ENCODE measurements around the gene VWA7.

VWA7 gene

DNA sequence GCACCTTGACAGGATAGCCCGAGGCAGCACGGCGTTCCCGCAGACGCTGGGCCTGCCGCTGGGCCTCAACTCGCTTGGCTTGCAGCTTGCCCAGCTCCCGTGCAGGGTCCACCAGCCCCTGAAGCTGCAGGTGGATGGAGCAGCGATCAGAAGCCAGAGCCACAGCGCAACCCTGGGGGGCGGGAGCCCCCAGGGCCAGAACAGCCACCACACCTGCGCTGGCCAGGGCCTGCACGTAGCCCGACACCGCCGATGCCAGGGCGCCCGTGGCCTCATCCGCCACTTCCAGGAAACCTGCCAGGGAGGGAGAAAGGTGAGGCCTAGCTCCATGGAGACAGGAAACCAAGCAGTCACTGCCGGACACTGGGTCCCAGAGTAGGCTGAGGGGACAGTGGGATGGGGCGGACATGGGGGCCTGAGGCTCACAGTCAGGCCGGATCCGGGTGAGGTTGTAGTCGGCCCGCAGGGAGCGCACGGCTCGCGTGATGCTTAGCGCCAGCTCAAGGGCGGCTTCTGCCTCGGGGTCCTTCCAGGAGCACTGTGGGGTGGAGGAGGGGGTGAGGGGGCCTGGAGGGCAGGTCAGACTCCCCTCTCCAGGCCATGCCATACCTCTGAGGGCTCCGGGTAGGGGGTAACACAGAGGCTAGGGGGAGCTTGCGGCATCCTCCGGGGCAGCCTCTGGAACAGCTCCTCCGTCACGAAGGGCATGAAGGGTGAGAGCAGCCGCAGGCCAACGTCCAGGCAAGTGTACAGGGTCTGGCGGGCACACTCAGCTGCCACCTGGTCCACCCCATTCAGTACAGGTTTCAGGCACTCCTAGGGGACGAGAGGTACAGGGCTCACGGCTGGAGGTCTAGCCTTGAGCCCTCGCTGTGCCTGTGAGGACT is 2.1 kb upstream of the VWA7 start:
- no peak for DNase-seq (ENCODE audit: low read depth)
- TF ChIP-seq, protein P1, sequence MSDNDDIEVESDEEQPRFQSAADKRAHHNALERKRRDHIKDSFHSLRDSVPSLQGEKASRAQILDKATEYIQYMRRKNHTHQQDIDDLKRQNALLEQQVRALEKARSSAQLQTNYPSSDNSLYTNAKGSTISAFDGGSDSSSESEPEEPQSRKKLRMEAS (IDR thresholded peaks at IDR 0.05; ENCODE audit: low read depth, low read length), result no peak
- no peak for TF ChIP-seq POLR2A (IDR thresholded peaks at IDR 0.05; ENCODE audit: extremely low read depth, insufficient read length)
- TF ChIP-seq MYC (IDR thresholded peaks at IDR 0.05; ENCODE audit: low read depth, low read length), result no peak
- TF ChIP-seq, protein P2, sequence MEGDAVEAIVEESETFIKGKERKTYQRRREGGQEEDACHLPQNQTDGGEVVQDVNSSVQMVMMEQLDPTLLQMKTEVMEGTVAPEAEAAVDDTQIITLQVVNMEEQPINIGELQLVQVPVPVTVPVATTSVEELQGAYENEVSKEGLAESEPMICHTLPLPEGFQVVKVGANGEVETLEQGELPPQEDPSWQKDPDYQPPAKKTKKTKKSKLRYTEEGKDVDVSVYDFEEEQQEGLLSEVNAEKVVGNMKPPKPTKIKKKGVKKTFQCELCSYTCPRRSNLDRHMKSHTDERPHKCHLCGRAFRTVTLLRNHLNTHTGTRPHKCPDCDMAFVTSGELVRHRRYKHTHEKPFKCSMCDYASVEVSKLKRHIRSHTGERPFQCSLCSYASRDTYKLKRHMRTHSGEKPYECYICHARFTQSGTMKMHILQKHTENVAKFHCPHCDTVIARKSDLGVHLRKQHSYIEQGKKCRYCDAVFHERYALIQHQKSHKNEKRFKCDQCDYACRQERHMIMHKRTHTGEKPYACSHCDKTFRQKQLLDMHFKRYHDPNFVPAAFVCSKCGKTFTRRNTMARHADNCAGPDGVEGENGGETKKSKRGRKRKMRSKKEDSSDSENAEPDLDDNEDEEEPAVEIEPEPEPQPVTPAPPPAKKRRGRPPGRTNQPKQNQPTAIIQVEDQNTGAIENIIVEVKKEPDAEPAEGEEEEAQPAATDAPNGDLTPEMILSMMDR (IDR thresholded peaks at IDR 0.05; ENCODE audit: low read depth, low read length), result no peak
- no peak overlapping the region for H3K4me3 ChIP-seq (ENCODE audit: low read depth, low read length)

DNA sequence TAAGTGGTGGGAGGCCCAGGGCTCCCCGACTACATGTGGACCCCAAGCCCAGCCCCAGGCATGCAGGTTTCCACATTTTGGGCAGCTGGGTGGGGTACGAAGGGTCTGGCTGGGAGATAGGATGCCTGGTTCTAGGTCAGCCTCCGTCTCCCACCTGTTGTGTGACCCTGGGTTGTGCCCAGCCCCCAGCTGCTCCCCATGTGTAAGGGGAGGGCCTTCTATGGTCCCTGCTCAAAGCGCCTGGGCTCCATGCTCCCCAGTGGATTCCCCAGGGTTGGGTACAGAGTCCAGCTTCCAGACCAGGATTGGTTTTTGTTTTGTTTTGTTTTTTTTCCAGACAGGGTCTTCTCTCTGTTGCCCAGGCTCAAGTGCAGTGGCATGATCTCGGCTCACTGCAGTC is 1.1 kb upstream of the VWA7 start:
- no peak for DNase-seq (ENCODE audit: low read depth)
- H3K4me3 ChIP-seq (ENCODE audit: low read depth, low read length), result no peak overlapping the region
- TF ChIP-seq, protein P1 (IDR thresholded peaks at IDR 0.05; ENCODE audit: low read depth, low read length), result no peak
- TF ChIP-seq, protein P2 (IDR thresholded peaks at IDR 0.05; ENCODE audit: low read depth, low read length), result no peak

DNA sequence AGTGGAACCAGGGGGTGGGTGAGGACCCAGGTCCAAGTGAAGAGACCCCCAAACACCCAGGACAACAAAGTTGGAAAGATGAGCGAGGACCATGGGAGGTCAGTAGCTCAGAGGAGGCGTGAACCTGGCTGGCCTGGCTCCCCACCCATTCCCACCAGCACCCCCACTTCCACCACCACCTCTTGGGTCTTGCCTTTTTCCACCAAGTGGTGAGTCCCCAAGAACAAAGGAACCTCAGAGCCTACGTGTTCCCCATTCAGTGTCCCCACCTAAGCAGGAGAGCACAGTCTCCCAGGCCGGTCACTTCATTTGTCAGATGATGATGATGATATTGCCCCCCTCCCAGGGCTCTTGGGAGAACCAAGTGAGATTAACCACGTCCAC is 531 bp upstream of the VWA7 start:
- TF ChIP-seq, protein P1 (IDR thresholded peaks at IDR 0.05; ENCODE audit: low read depth, low read length), result no peak
- TF ChIP-seq, protein P2 (IDR thresholded peaks at IDR 0.05; ENCODE audit: low read depth, low read length), result no peak
- TF ChIP-seq POLR2A (IDR thresholded peaks at IDR 0.05; ENCODE audit: extremely low read depth, insufficient read length), result no peak
- TF ChIP-seq MYC (IDR thresholded peaks at IDR 0.05; ENCODE audit: low read depth, low read length), result no peak
- no peak for DNase-seq (ENCODE audit: low read depth)
- H3K4me3 ChIP-seq (ENCODE audit: low read depth, low read length), result no peak overlapping the region

DNA sequence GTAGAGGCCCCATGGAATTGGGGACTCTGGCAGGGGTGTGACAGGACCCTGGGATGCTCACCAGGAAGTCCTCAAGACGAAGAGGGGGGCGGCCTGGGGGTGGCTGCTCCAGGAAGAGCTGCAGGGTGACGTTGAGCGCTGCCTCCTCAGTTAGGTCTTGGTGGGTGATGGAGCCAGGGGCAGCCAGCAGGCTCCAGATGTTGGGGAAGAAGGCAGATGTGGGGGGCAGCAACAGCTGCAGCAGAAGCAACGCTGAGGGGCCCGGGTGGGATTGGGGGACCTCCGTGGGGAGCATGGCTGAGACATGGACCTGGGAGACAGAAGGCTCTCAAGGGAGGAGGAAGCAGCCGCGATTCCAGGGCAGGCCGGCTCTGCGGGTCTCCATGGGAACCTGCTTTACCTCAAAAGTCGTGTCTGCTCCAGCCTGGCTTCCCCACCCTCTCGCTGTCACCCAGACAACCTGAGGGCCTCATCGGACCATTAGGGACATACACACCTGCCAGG is 591 bp downstream of the VWA7 start:
- DNase-seq (ENCODE audit: low read depth), result no peak
- no peak overlapping the region for H3K4me3 ChIP-seq (ENCODE audit: low read depth, low read length)
- TF ChIP-seq, protein P2 (IDR thresholded peaks at IDR 0.05; ENCODE audit: low read depth, low read length), result no peak
- TF ChIP-seq, protein P1 (IDR thresholded peaks at IDR 0.05; ENCODE audit: low read depth, low read length), result no peak
- TF ChIP-seq MYC (IDR thresholded peaks at IDR 0.05; ENCODE audit: low read depth, low read length) (no peak), POLR2A (IDR thresholded peaks at IDR 0.05; ENCODE audit: extremely low read depth, insufficient read length) (no peak)

DNA sequence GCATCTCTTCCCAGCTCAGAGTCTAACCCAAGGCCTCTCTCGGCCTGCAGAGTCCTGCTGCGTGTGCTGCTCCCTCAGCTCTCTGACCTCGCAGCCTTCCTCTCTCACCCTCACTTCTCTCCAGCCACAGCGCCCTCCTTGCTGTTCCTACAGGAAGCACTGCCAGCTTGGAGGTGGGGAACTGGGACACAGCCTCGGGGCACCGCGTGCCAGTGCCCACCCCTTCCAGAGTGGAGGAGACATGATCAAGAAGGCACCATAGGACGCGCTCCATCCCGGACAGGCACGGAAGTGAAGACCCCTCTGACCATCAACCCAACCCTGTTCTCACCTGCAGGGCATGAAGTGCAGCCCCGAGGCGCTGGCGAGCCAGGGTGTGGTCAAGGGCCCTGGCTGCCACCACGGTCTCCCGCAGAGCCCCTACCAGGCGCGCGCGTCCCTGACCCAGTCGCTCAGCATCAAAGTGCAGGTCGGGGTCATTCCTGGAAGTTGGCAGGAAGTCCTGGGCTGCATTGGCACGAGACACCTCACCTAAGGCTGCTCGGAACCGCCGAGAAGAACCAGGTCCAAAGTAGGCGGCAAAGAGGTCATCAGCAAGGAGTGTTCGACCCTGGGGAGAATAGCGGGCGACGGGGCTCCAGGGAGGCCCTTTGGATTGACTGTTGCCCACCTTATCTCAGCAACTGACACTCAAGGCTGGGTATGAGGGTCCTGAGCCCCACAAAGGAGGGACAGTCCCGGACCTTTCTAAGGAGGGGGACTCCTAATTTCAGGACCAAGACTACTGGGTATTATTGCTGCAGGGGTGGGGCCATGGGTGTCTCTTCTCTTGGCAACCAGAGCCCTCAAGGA is 1.3 kb downstream of the VWA7 start:
- TF ChIP-seq, protein P2 (IDR thresholded peaks at IDR 0.05; ENCODE audit: low read depth, low read length), result no peak
- no peak for TF ChIP-seq POLR2A (IDR thresholded peaks at IDR 0.05; ENCODE audit: extremely low read depth, insufficient read length)
- TF ChIP-seq, protein P1 (IDR thresholded peaks at IDR 0.05; ENCODE audit: low read depth, low read length), result no peak
- no peak for TF ChIP-seq MYC (IDR thresholded peaks at IDR 0.05; ENCODE audit: low read depth, low read length)
- H3K4me3 ChIP-seq (ENCODE audit: low read depth, low read length), result no peak overlapping the region
- no peak for DNase-seq (ENCODE audit: low read depth)
